H1 (cell line): ENCODE measurements around the gene CDH20.

Experiments used
- EZH2 ChIP-seq: fragments of 200-600 bp; sonication (generic); IDR thresholded peaks from 2 replicates; pipeline ENCODE4 v1.7.1; 2012; ENCODE audit warnings: low read depth, mild to moderate bottlenecking, moderate library complexity, low read length, inconsistent platforms; ENCODE audit not compliant: severe bottlenecking
- POLR2A ChIP-seq, 2 experiments: IDR thresholded peaks; 1 replicate in 1 of 2; 2 replicates in 1 of 2; pipeline ENCODE4 v1.6.1; 2011; ENCODE audit warnings: low read depth in 2 of 2, low read length in 2 of 2, mild to moderate bottlenecking in 2 of 2; ENCODE audit errors: control extremely low read depth in 1 of 2
- SAP30 ChIP-seq: fragments of 300-600 bp; sonication (generic); IDR thresholded peaks from 2 replicates; pipeline ENCODE4 v1.7.1; 2012; ENCODE audit warnings: low read length, moderate library complexity, mild to moderate bottlenecking, inconsistent platforms; ENCODE audit not compliant: insufficient read depth, insufficient replicate concordance
- TEAD4 ChIP-seq: IDR thresholded peaks from 2 replicates; pipeline ENCODE4 v1.6.1; 2012; ENCODE audit warnings: low read depth, low read length, inconsistent platforms, mixed read lengths
- ZNF274 ChIP-seq: IDR thresholded peaks from 2 replicates; pipeline ENCODE4 v1.7.0; 2012; ENCODE audit warnings: low read length, borderline replicate concordance; ENCODE audit errors: extremely low read depth
- TF ChIP-seq, protein P1 (sequence below): IDR thresholded peaks from 2 replicates; pipeline ENCODE4 v1.6.1; 2011; ENCODE audit warnings: low read length, improper control_type of control experiment
- TF ChIP-seq, protein P2 (sequence below): IDR thresholded peaks from 2 replicates; pipeline ENCODE4 v1.6.1; 2012; ENCODE audit warnings: low read length, inconsistent platforms
- TF ChIP-seq, protein P3 (sequence below), 3 experiments: IDR thresholded peaks; 1 replicate in 2 of 3; 2 replicates in 1 of 3; pipeline versions ENCODE4 v1.5.1 to v1.6.1; 2011; ENCODE audit warnings: low read length in 3 of 3, mild to moderate bottlenecking in 3 of 3, inconsistent platforms in 2 of 3, low read depth in 1 of 3, moderate library complexity in 1 of 3; ENCODE audit not compliant: insufficient read depth in 1 of 3; ENCODE audit errors: control extremely low read depth in 1 of 3

DNA sequence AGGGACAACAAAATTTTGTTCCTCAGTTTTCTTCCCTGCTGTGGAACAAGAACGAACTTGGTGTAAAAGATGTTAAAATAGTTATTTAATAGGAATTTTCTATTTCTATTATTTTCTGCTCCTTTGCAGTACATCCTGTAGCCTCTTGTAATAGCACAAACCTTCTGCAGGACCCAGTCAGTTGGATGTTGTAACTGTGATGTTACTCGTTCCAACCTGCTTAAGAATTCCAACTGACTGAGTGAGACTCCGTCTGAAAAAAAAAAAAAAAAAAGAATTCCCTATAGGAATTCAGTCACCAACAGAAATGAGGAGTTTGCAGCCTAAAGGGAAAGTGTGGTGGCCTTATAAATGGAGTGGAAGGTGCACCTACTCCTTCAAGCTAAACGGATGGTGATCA is 46.4 kb upstream of the CDH20 start:
- TF ChIP-seq EZH2 = no peak
- TF ChIP-seq, protein P1, sequence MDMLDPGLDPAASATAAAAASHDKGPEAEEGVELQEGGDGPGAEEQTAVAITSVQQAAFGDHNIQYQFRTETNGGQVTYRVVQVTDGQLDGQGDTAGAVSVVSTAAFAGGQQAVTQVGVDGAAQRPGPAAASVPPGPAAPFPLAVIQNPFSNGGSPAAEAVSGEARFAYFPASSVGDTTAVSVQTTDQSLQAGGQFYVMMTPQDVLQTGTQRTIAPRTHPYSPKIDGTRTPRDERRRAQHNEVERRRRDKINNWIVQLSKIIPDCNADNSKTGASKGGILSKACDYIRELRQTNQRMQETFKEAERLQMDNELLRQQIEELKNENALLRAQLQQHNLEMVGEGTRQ = no peak
- TF ChIP-seq, protein P2, sequence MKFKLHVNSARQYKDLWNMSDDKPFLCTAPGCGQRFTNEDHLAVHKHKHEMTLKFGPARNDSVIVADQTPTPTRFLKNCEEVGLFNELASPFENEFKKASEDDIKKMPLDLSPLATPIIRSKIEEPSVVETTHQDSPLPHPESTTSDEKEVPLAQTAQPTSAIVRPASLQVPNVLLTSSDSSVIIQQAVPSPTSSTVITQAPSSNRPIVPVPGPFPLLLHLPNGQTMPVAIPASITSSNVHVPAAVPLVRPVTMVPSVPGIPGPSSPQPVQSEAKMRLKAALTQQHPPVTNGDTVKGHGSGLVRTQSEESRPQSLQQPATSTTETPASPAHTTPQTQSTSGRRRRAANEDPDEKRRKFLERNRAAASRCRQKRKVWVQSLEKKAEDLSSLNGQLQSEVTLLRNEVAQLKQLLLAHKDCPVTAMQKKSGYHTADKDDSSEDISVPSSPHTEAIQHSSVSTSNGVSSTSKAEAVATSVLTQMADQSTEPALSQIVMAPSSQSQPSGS = no peak
- TF ChIP-seq, protein P3, sequence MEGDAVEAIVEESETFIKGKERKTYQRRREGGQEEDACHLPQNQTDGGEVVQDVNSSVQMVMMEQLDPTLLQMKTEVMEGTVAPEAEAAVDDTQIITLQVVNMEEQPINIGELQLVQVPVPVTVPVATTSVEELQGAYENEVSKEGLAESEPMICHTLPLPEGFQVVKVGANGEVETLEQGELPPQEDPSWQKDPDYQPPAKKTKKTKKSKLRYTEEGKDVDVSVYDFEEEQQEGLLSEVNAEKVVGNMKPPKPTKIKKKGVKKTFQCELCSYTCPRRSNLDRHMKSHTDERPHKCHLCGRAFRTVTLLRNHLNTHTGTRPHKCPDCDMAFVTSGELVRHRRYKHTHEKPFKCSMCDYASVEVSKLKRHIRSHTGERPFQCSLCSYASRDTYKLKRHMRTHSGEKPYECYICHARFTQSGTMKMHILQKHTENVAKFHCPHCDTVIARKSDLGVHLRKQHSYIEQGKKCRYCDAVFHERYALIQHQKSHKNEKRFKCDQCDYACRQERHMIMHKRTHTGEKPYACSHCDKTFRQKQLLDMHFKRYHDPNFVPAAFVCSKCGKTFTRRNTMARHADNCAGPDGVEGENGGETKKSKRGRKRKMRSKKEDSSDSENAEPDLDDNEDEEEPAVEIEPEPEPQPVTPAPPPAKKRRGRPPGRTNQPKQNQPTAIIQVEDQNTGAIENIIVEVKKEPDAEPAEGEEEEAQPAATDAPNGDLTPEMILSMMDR (IDR thresholded peaks at IDR 0.05; ENCODE audit: control extremely low read depth in 1 of 3, insufficient read depth in 1 of 3, low read depth in 1 of 3, low read length in 3 of 3) = no peak
- TF ChIP-seq POLR2A (IDR thresholded peaks at IDR 0.05; ENCODE audit: control extremely low read depth in 1 of 2, low read depth in 2 of 2, low read length in 2 of 2) = no peak
- TF ChIP-seq ZNF274 = no peak
- TF ChIP-seq SAP30 = no peak
- TF ChIP-seq TEAD4 = no peak
